ENCODE data around the gene SPINDOC.
"Not testable (repeated sequence)": the region's sequence is repeated elsewhere in the genome, so short reads cannot be mapped to it uniquely, and the experiment has no call there.

The SPINDOC gene

DNA sequence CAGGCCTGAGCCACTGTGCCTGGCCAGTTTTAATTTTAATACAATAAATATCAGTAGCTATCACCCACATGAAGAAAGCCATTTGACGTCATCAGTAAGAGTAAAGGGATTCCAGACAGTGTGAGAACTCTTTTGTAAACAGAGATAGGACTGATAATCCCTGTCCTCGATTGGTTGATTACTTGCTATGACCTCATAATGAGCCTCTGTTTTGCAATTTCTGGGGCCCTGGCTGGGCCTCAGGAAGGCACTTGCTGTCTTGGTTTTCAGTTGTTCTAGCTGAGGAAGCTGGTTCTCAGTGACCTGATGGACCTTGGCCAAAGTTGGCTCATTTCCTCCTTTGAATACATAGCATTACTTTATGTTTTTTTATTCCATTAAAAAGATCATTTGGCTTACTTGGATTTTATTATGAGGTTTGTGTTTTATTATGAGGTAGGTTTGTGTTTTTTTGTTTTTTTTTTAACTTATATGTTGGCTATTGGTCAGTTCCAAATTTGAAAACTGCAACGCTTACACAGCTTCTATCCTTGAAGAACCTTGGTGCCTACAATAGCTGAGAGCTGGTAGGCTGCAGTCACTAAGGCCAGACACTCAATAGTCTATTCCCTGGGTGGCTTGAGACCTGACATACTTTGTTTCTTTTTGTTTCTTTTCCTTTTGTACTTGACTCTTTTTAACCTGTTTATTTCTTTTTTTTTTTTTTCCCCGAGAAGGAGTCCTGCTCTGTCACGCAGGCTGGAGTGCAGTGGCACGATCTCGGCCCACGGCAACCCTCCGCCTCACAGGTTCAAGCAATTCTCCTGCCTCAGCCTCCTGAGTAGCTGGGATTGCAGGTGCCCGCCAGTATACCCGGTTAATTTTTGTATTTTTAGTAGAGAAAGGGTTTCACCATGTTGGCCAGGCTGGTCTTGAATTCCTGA lies 45.6 kb downstream of the SPINDOC start:
- no peak for DNase-seq (ENCODE audit: low read depth)

DNA sequence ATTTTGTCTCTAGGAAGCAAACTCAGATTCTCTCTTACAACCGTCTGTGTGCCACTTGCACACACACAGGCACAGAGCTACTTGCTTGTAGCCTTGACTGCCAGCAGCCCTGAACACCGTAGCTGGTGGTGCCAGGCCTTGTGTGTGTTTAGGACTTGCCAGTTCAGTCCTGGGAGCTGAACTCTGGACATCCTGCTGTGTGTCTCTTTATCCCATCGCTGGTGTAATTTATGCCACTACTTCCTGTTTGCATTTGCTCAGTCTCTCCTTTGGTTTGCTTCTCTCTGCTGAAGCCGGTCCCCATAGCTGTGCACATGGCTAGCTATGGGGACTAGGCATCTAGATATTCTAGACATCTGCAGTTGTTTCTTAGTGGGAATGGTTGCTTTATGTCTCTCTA lies 49.7 kb downstream of the SPINDOC start:
- DNase-seq (ENCODE audit: low read depth) = no peak

DNA sequence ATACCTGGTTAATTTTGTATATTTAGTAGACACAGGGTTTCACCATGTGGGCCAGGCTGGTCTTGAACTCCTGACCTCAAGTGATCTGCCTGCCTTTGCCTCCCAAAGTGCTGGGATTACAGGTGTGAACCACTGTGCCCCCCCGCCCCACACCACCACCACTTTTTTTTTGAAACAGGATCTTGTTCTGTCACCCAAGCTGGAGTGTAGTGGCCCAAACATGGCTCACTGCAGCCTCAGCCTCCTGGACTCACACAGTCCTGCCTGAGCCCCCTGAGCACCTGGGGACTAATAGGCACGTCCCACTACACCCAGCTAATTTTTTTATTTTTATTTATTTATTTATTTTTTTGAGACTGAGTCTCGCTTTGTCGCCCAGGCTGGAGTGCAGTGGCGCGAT lies 50.4 kb downstream of the SPINDOC start:
- DNase-seq (ENCODE audit: low read depth) = not testable (repeated sequence)

DNA sequence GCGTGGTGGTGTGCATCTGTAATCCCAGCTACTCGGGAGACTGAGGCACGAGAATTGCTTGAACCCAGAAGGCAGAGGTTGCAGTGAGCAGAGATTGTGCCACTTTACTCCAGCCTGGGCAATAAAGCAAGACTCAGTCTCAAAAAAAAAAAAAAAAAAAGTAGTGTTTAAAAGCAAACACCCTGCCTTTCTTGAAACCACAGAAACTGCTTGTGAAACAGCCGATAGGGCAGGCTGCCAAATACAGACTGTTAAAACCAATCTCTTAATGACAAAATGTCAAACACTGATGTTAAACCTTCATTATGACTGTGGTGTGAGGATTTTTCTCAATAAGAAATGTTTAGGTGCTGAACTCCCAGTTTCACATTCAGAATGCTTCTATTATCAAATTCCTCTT lies 53.0 kb downstream of the SPINDOC start:
- DNase-seq (ENCODE audit: low read depth) = no peak

DNA sequence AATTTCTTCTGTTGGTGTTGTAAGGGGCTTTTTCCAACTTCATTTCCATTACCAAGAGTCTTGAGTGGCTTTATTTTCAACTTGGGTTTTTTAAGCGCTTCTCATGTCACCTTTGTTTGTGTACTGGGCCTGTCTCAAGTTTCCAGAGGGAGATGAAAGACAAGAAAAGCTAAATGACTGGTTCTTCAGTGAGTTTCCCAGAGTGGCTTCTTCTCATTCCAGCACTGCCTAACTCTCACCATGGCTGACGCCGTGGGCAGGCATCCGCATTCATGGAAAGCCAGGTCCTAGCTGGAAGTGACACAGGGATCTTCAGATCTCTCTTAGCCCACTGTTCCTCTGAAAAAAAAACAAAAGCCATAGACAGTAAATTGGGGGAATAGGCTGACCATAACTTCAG lies 54.3 kb downstream of the SPINDOC start:
- DNase-seq (ENCODE audit: low read depth) = no peak

DNA sequence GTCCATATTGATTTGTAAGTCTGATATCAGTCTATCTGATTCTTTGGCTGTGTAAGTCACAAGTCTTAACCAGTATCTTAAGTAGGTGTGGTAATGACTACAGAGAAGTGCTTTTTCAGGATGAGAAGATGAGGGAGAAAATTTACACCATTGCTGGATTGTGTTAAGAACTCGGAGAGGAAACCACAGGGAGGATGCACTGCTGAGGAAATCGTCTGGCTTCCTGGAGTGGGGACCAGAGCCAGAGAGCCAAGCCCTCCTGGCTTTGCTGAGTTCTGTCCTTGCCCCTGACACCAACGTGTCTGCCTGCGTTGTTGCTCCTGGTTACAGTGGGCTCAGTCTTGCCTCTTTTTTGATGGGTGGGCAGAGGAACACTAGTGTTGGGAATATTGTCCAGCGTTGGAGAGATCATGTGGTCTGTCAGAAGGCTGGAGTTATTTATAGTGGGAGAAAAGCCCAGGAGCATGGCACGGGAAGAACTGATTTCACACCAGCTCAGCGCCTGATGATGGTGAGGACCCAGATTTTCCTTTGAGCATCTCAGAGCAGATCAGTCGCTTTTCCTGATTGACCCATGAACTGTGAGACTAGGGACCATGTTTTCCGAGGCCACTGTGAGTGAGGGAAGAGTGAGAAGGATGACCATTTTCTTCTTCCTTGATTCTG lies 55.3 kb downstream of the SPINDOC start:
- DNase-seq (ENCODE audit: low read depth) = no peak

DNA sequence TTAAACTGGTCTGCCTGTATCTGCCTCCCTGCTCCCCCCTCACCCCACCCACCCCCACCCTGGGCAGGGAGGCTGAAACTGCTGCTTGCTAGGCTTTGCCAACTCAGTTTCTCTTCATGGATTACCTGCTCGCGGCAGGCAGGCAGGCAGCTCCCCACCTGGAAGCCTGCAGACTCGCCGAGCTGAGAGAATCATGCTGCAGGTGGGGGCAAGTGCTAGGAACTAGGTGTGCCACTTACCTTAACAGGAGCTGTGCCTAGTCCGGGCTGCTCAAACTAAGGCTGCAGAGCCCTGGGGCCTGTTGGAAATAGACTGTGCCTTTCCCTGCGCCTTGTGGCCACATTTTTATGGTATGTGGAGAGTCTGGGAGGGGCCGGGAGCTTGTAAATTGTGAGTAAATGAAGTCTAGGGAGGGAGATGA lies 55.9 kb downstream of the SPINDOC start:
- DNase-seq (ENCODE audit: low read depth) = no peak

DNA sequence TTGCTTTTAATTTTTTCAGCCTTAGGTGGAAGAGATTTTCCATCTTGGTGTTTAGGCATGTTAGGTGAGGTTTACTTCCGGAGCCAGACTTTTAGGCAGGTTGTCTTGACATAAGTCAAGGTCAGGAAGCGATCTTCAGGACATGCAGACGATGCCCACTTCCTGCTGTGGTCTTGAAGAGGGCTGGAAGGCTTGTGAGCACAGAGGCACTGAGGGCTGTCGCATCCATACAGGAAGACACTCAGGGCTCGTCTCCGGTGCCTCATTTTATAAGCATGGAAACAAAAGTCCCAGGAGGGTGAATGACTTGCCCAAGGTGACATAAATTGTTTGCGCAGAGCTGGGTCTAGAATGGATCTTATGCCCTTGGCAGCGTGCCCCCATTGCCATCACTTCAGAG lies 56.4 kb downstream of the SPINDOC start:
- no peak for DNase-seq (ENCODE audit: low read depth)

DNA sequence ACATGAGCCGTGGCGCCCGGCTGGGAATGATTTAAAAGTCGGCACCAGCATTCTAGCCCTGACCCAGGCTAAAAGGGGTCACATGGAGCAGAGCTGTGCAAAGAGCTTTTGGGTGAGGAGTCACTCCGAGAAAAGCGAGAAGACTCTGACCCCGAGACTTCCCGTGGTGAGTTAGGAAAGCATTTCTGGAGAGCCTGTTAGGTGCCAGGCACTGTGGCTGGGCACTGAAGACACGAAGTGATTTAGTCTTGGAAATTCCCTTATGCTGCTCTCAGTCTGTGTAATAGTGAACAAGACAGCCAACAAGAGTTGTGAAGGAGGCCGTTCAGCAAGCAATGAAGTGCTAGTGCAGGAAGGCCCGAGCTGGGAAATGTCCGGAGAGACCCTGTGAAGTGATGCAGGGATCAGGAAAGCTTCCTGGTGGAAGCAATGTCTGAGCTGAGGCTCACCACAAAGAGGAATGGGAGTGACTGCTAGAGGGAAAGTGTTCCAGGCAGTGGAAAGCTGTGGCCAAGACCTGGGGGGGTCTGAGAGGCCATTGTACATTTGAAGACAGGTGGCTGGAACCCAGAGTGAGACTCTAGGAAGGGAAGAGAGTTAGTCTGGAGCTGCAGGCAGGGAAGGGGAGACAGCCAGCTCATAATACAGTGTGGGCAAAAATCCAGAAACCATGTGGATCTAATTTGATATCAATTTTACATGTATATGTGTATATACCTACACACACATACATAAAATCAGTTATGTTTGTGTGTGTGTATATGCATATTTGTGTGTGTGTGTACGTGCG lies 57.3 kb downstream of the SPINDOC start:
- DNase-seq (ENCODE audit: low read depth) = no peak

DNA sequence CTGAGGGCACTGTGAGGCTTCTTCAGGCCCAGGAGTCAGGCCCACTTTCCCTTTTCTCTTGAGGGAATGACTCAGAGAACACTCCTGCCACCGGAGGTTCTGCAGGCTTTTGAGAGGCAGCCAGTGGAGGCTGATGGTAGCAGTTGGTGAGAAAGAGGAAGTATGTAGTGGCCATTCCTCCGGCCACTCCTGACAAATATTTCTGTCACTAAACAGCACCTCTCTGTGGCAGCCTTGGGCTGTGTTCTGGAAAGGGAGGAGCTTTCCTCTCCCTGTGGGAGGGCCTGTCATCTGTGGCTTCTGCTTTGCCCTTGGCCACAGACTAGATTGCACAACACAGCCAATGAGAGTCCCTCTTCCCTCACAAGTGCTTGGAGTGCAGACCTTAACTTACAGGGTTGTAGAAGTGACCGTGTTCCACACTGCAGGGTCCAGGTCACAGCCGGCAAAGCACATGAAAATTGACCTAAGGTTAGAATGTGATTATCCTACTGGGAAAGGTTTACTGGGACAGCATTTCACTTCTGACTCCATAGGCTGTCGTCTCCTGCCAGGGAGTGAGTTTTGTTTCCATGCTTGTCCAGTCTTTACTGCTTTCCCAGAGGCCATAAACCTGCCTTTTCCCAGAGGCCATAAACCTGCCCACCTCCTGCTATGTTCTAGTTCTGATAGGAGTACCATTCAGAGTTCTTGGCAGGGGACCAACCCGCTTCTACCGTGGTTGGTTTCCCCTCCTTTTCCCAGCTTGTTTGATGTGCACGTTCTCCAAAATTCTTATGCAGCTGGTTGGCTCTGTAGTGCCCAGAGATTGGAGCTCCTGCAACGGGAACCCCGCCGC lies 58.9 kb downstream of the SPINDOC start:
- peak; percentile 95 for DNase-seq (ENCODE audit: low read depth)

DNA sequence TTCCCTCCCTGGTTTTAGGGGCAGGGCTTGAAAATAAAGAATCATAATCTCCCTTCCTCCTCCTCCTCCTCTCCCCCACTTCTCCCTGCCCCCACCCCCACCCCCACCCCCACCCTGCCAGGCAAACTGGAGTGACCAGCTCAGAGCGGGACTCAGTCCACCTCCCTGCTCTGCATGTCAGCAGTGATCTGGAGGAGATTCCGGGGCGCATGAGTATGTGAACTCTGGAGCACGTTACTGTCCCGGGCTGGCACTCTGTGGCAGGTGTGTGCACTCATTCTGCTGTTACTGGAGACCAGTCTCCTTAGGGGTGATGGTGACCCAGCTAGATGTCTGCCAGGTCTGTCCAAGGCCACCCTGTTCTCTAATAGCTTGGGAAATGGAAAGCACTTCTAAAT lies 59.5 kb downstream of the SPINDOC start:
- no peak for DNase-seq (ENCODE audit: low read depth)

DNA sequence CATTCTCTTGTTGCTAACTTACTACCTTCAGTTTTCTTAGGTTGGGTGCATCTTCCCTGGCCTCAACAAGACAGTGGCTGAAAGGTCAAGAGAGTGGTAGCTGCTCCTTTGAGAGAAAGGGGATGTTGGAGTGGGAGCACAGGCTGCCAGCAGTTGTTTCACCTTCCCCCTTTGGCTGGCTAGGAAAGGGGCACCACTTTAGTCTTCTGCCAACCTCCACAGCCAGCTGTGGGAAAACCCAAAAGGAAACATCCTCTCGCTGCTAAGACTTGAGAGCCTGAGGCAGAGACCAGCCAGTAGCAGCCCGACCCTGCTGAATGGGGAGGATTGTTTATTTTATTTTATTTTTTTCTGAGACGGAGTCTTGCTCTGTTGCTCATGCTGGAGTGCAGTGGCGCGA lies 60.1 kb downstream of the SPINDOC start:
- no peak for DNase-seq (ENCODE audit: low read depth)

DNA sequence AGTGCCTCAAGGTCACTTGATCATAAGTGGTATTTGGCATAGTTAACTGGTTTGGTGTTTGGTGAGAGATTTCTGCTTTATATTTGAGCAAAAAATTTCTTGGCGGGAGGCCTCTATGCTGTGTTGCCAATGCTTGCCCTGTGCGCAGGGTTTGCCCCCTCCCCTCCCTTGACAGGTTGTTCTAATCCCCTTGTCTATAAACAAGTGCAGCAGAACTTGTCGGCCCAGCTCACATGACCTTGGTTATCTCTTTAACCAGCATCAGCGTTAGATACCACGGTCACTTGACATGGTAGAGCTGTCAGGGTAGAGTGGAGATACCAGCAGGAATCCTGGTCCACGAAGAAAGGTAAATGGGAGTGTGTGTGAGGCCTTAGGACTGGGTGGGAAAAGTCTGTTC lies 61.3 kb downstream of the SPINDOC start:
- DNase-seq (ENCODE audit: low read depth) = no peak

DNA sequence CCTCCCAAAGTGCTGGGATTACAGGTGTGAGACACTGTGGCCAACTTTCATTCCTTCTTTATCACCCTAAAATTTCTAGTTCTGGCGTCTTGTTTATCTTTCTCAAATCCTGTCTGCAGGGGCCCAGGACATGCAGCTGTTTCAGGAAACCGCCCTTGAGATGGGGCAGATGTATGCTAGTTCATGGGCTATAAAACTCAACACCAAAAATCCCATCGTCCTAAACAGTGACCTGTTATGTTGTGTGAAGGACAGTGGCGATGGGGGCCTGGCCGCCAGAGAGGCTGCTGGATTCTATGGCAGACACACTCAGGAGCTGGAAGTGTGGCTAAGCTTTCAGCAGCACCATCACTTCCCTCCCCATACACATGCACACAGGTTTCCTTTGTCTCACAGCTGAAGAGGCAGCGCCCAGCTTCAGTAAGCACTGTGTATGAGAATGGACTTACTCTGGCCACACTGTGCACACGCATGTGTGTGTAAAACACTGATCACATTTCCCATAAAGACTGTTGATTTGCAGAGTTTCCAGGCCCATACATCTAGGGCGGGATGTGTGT lies 62.3 kb downstream of the SPINDOC start:
- no peak for DNase-seq (ENCODE audit: low read depth)

DNA sequence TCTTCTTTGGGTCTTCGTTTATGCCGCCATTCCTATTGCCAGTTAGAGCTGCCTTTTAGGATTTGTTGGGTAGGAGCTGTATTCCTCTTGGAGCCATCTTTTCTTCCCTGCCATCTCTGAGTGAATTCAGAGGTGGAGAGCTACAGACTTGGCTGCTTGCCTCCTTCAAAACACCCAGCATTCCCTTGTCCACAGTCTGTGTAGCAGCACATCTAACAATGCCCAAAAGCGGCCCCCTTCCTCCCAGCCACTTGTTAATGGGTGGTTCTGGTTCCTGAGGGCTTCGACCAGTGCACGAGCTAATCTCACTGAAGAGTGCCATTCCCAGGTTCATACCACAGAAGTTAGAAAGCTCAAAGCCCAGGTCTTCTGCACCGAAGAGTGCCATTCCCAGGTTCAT lies 63.4 kb downstream of the SPINDOC start:
- DNase-seq (ENCODE audit: low read depth) = no peak

All from GM04504 (cell line).